GM04503 (cell line): ENCODE data around the gene MAP2.
A peak's percentile ranks its signal among the peaks of the same experiment; 100 is the strongest.

Experiments used
- DNase-seq: peaks from one replicate; pipeline ENCODE4 v3.0.0-alpha.2; 2012; ENCODE audit warnings: low read depth

Gene MAP2

GRCh38 chr2:209661286-209661894 lies 237.5 kb downstream of the MAP2 start:
- no peak for DNase-seq

GRCh38 chr2:209662021-209662420 lies 238.2 kb downstream of the MAP2 start:
- DNase-seq = no peak

- DNase-seq = no peak
These were observed 239.3 kb downstream of the MAP2 start for GRCh38 chr2:209663139-209663538.

- no peak for DNase-seq
These were observed 239.8 kb downstream of the MAP2 start for GRCh38 chr2:209663656-209664055.

GRCh38 chr2:209666296-209666695 lies 242.4 kb downstream of the MAP2 start:
- no peak for DNase-seq

- no peak for DNase-seq
These were observed 247.3 kb downstream of the MAP2 start for GRCh38 chr2:209671020-209671680.

- no peak for DNase-seq
These were observed 250.0 kb downstream of the MAP2 start for GRCh38 chr2:209673811-209674210.

- DNase-seq = no peak
These were observed 256.7 kb downstream of the MAP2 start for GRCh38 chr2:209680596-209680995.

- DNase-seq = no peak
These were observed 257.4 kb downstream of the MAP2 start for GRCh38 chr2:209681201-209681735.

GRCh38 chr2:209682646-209683045 lies 258.8 kb downstream of the MAP2 start:
- DNase-seq = no peak

GRCh38 chr2:209685340-209685739 lies 261.5 kb downstream of the MAP2 start:
- DNase-seq = no peak

GRCh38 chr2:209685963-209686362 lies 262.1 kb downstream of the MAP2 start:
- no peak for DNase-seq

- DNase-seq = no peak
These were observed 262.6 kb downstream of the MAP2 start for GRCh38 chr2:209686448-209686847.

GRCh38 chr2:209687323-209687969 lies 263.6 kb downstream of the MAP2 start:
- DNase-seq = peak; percentile 11

GRCh38 chr2:209688385-209688784 lies 264.5 kb downstream of the MAP2 start:
- no peak for DNase-seq

- no peak for DNase-seq
These were observed 266.3 kb downstream of the MAP2 start for GRCh38 chr2:209690029-209690754.

GRCh38 chr2:209694748-209695147 lies 270.9 kb downstream of the MAP2 start:
- no peak for DNase-seq

GRCh38 chr2:209696836-209697711 lies 273.2 kb downstream of the MAP2 start:
- DNase-seq = no peak

- DNase-seq = no peak
These were observed 278.9 kb downstream of the MAP2 start for GRCh38 chr2:209702775-209703174.

GRCh38 chr2:209713219-209713618 lies 289.4 kb downstream of the MAP2 start:
- no peak for DNase-seq

GRCh38 chr2:209719034-209719433 lies 295.2 kb downstream of the MAP2 start:
- DNase-seq = no peak

GRCh38 chr2:209721497-209721896 lies 297.6 kb downstream of the MAP2 start:
- DNase-seq = no peak
